Measurements from ENCODE around the gene EIF3I.
"Not testable (repeated sequence)": the region's sequence is repeated elsewhere in the genome, so short reads cannot be mapped to it uniquely, and the experiment has no call there.

GRCh38 chr1:32263236-32263593, 41.0 kb downstream of the EIF3I start:
- not testable (repeated sequence) for TF ChIP-seq CTCF, EP300, POLR2AphosphoS5, POLR2A (IDR thresholded peaks at IDR 0.05)
